Right lobe of liver (tissue), 4 donors: ENCODE data around the gene PERM1.

Source experiments
- CTCF ChIP-seq, 4 donors: fragments of 200-600 bp in 3 of 4; fragments of 450-650 bp in 1 of 4; IDR thresholded peaks; one replicate each; pipeline versions ENCODE4 v1.5.1 to v1.8.0; 2016 to 2022; ENCODE audit warnings: antibody characterized with exemption in 4 of 4, mild to moderate bottlenecking in 2 of 4
- POLR2A ChIP-seq: fragments of 450-650 bp; IDR thresholded peaks from one replicate; pipeline ENCODE4 v1.6.1; 2017; ENCODE audit warnings: antibody characterized with exemption, mild to moderate bottlenecking
- donor health status: DM: no; HTN: no; CAD: no.
- donor health status: DM: no; HTN: no; CAD: no.
- donor health status: DM: no; HTN: yes; CAD: no.

- TF ChIP-seq POLR2A = no peak
- TF ChIP-seq CTCF (IDR thresholded peaks at IDR 0.05) = no peak
Observed at GRCh38 chr1:1026599-1027413, 44.9 kb upstream of the PERM1 start.
